TTC549 (cell line): ENCODE data around the gene SORCS3.

Experiments used
- FAIRE-seq: peaks from 2 replicates; lab custom pipeline; 2012; peaks lifted over from hg19 to GRCh38; lab: Jason Lieb, UNC

Gene SORCS3

DNA sequence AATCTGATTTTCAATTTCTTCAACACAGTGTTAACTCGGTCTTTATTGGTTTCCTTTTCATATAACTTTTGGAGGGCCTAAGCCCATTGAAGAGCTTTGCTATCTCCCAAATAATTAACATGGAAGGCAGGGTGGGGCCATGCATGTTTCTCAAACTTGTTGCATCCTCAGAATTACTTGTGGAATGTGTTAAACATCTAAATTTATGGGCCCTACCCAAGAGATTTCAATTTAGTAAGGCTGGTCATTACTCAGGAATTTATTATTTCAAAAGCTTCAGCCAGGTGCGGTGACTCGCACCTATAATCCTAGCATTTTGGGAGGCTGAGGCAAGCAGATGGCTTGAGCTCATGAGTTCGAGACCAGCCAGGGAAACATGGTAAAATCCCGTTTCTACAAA is 208.9 kb downstream of the SORCS3 start:
- FAIRE-seq: no peak

DNA sequence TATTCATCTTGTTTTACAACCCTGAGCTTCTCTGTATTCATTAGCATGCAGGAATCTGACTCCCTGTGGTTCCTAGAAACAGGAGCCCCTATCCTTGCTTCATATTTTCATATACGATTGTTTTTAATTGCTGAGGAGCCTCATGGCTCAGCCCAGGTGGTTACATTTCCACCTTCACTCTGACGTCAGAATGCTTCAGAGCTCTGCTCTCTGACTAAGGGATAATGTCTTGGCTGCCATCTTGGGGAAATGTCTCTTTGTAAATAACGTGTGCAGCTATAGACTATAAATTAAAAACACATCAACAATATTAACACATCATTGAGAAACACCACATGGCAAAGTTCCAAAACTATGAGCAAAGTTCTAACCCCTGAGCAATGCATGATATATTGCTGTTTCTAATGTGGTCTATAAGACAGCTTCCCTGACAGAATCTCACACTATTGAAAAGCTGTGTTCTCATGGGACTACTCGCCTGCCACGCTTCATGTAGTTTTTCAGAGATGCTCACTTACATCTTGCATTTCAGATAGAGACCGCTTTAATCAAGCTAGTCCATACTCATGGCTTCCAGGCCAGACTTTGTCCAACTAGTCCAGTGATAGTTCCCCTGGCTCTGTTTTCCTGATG is 227.0 kb downstream of the SORCS3 start:
- FAIRE-seq: no peak

DNA sequence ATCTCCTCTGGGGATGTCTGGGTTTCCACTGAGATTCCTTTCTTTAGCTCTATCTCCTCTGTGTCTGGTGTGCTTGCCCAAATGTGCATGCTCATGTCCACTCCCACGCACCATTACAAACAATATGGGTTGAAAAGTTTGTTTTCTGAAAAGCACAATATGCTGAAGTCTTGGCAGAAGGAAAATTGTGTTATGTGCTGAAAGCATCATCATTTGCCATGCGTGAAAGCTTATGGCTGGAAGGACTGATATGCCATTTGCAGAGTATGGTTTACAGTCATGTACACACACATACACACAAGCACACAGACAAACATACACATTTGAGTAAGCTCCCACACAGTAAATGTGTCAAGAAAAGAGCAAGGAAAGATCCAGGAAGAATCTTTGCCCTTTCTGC is 231.6 kb downstream of the SORCS3 start:
- no peak for FAIRE-seq

DNA sequence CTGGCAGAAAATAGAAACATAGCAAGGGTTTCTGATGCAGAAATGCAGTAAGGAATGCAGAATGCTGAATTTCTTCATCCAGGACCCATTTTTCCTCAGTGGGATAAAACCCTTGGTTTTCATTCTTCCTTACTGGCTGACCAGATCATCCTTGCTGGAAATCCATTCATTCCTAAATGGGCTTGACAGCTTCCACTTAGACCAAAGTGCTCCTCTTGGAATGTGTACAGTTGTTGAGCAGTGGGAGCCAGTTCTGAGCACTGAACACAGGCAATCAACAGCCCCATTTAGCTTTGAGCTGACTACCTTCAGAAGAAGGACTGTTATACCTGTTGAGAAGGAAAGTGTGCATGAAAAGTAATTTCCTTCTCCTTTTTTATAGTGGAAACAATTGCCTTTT is 232.1 kb downstream of the SORCS3 start:
- no peak for FAIRE-seq

DNA sequence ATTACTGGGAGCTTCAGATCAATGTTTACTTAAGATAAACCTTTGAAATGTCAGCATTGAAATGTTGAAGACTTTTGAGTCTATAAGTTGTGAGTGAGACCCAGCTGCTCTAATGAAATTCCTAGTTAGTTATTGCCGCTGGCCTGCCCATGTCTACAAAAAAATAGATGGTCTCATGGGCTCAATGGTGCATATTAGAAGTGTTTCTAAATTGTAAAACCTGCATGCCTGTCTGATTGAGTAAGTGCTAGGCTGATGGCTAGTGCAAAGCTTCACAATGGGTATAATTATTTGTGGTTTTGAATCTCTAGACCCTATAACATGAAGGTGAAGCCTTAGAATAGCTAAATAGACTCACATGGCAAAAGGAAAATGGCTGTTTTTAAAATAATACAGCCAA is 234.5 kb downstream of the SORCS3 start:
- no peak for FAIRE-seq

DNA sequence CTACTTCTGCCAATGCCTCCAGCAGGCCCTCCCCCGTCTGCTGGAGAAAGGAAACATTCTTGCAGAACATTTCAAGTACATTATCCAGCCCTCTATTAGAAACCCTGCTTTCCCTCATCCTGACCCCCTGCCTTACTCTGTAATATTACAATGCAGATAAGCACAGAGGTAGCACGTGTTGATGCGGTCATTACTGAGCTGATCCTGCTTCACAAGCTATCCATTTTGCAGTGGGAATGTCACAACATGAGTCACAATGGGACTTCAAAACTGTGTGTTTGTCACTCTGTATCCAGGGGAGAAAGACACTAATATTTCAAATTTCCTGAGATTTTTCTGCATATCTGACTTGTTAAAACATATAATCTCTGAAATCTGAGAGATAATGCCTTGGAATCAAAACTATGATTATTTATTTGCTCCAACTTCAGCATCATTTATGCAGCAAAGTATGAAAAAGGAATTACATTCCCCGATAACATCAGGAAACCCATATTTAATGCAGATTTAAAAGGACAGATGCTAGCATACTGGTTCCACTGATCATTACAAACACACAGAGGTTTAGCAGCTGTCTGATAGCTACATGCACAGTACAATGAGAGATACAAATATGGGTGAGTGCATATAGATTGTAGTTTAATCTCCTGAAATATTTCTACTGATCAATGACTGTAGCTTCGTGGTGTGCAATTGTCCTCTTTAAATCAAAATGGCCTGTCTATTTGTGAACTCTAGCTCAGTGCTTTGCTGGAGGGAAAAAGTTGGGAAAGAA is 239.7 kb downstream of the SORCS3 start:
- FAIRE-seq: no peak

DNA sequence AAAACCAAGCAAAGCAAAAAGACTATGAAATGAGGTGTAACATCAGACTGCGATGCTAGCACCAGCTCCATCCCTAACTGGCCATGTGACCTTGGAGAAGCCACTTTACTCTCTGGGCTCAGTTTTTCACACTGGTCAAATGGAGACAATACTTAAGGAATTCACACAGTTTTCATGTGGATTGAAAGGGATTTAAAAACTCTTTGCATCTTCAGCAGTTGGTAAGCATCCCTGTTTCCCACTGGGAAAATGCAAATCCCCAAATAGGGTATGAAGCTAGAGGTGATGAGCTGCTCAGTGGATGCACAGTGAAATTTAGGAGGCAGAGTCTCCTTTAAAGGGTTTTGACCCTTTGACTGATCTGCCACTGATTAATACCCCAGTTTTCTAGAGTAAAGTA is 240.7 kb downstream of the SORCS3 start:
- no peak for FAIRE-seq

DNA sequence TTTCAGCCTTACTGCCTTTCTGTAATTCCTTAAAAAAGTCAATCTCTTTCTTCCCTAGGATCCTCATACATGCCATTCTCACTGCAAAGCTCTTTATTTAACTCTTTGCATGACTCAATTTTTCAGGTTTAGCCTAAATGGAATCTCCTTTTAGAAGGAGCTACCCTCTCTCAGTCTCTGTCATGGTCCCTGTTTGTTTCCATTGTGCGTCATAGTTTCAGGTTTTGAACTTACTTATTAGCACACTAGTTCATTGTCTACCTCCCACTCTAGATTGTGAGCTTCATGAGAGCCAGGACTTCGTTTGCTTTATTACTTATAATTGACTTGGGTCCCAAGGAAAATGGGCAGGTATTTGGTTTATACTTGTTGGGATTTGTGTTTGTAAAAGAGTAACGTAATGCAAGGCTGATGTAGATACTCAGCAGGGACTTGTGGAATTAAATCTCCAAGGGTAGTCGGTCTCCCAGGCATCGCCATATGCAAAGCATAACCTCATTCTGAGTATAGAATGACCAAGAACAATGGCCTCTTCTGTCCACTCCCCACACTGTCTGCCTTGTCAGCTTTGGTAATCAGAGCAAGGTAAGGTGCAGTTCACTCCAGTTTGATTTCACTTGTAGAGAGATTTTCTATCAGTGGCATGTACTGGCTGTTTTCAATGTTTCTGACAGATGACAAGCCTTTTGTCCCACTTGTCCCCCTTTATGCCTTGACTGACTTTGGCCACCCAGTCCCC is 252.0 kb downstream of the SORCS3 start:
- FAIRE-seq: no peak

DNA sequence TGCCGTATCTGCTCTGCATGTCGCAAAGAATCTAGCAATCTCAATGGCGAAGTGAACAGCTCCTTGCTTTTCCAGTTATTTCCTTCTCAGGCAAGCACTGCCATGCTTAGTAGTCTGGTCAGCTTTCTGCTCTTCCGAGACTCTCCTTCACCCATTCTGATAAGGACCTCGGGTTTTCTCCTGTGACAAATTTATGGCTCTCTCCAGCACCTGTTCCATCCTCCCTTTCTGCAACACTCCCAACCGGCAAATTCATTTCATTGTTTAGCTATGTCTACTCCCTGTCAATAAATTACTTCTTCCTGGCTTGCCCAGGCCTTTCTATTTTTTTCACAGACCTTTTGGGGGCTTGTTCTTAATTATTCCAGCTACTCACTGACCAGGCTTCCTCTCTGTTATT is 252.6 kb downstream of the SORCS3 start:
- FAIRE-seq: no peak

DNA sequence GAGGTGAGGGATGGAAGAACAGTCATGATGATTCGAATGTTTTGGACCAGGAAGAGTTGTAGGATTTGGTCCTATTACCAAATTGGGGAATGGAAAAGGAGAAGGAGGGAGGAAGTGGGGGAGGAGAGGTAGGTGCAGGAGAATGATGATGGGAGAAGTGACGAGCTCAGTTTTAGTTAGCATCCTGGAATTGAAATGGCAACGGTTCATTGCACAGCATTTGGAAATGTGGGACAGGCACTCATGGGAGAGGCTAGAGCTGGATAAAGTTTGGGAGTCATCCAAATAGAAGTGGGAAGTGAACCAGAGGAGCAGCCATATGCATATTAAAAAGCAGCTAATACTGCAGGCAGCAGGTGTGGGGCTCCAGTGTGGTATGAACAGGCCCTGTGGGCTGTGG is 253.6 kb downstream of the SORCS3 start:
- FAIRE-seq: no peak

DNA sequence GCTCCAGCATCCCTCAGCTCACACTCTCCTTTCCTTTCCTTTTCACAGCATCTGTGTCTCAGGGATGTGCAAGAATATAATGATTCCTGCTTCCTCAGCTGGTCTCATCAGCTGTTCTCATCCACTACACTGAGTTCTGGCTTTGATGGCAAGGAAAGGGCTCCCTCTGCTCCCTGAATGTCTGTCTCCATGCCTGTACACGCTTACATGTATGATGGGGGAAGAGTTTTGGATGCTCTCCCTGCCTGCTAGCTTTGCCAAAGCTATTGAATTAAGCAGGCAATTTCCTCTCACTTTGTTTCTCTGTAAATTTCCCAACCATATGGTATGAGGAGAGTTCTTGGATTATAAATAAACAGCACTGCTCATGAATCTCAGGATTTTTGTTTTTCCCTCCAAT is 254.5 kb downstream of the SORCS3 start:
- FAIRE-seq: no peak

DNA sequence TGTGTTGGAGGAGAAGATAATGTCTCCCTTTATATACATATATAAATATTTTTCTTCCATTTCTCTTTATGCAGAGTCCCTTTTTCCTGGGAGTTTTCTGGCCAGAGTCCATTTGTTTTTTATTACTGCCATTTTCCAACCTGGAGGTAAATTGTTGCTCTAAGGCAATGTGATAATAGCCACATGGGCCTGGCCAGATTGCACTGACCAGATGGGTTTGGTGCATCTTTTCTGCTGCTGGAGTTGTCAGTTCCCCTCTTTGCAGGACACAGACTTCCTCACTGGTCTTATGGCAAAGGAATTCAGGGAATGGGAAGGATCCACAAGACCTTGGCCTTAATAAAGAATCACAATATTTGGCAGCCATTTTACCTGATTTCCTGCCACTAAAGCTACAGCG is 254.9 kb downstream of the SORCS3 start:
- FAIRE-seq: no peak

DNA sequence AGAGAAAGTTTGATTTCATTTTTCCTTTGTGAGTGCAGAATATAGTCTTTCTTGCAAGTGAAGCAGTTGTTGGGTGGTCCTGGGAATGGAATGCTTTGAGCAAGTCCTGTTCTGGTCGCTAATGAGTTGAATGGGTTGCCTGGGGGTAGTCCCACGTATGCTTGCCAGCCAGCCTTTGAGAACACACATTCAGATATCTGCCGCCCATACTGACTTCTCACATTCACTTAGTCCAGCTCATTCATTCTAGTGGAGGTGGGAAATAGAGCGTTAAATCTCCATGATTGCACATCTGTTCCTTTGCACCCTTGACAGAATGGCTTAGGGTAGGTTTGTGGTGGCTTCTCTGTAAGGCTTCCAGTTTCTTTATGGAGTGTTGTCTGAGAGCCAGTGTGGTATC is 256.6 kb downstream of the SORCS3 start:
- no peak for FAIRE-seq

DNA sequence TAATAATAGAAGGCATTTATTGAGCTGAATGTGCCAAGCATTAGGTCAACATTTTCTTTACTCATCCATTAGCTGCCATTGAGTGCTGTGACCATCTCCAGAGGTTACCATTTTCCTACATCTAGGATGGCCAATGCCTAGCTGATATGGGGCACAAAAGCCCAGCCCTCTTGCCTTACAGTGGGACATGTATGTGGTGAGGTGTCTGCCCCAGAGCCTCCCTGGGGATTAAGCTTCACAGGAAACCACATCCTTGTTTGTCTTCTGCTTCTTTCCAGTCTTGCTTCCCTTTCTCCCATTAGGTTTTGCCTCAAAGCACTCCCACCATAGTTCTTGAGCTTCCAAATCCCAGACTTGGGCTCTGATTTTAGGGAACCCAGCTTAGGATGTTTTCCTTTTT is 258.7 kb downstream of the SORCS3 start:
- FAIRE-seq: no peak

DNA sequence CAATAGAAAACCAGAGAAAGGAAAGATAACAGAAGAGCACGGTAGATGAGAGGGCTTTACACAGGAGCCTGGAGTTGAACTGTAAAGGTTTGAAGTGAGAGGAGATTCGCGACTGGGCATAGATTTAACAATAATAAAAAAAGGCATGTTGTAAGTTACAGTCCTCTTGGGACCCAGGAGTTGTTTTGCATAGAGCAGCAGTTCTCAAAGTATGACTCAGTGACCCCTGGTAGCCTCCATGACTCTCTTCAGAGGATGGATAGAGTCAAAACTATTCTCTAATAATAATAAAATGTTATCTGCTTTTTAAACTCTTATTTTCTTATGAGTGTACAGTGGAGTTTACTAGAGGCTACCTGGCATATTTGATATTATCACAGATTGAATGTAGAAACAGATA is 262.3 kb downstream of the SORCS3 start:
- FAIRE-seq: no peak

DNA sequence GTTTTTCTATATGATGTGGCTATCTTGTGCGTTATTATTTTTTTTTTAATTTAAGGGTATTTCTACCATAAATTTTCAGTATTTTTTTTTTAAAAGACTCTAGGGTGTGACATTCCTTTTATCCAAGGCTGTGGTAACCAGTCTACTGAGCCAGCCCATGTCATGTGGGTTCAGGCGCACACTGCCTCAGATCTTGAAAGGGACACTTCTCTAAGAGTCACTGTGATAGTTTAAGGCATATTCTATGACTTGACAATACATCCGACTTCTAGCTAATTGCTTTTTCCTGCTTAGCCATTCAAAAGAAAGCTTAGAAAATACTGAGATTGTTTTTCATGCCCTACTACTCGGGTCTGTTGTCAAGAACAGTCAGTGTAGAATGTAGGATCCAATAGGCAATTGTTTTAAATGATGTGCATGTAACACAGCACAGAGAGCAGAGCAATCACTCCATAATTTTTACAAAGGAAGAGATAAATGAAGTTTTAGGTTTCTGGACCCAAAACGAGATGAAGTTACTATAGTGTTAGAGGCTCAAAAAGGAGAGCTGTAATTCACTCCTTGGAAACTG is 263.7 kb downstream of the SORCS3 start:
- no peak for FAIRE-seq

DNA sequence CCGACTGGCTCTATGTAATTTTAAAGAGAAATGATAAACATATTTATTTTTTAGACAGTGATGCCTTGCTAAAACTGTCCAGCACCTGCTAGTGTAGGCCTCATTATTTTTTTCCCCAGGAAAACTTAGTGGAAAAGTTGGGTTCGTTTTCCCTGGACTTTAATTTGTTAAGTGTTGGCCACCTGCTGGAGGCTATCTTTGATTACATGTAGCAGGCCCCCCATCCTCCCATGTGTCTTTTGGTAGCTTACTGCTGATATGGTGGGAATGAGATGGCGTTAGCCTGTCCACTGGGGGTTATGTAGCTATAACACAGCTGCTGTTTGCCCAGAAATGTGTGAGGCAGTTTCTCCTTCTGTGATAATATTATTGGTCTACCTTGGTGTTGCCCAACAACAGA is 265.0 kb downstream of the SORCS3 start:
- FAIRE-seq: no peak

DNA sequence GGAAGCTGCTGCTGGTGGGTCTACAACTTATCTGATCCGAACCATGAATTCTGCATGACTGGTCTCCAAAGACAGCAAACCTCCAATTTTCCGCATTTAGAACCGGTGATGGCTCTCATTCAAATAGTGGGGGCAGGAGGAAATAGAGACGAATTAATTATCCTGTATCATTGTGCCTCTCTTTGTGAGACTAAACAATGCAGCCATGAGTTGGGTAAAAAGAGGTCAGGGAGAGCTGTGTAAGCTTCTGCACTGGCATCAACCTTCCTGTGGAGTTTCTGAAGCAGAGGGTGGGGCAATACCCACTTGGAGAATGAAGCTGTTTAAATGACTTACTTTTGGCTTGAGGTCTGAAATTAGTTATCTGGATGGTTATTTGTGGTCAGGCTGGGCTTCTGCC is 266.4 kb downstream of the SORCS3 start:
- no peak for FAIRE-seq

DNA sequence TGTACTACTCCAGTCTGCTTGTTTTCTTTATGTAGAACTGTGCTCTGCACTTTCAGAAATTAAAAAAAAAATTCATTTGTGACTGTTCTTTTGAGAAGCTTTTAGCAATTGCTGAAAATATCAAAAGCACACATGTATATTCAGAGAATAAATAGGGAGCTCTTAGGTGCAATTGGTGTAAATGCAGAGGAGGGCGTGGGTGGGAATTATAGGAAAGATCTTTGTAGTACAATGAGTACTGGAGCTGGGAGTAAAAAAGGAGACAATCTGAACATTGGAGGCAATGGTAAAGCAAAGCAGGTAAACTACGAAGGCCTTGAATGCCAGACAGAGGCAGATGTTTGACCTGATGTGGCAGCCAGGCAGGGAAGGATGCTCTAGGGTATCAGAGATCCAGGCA is 267.5 kb downstream of the SORCS3 start:
- no peak for FAIRE-seq

DNA sequence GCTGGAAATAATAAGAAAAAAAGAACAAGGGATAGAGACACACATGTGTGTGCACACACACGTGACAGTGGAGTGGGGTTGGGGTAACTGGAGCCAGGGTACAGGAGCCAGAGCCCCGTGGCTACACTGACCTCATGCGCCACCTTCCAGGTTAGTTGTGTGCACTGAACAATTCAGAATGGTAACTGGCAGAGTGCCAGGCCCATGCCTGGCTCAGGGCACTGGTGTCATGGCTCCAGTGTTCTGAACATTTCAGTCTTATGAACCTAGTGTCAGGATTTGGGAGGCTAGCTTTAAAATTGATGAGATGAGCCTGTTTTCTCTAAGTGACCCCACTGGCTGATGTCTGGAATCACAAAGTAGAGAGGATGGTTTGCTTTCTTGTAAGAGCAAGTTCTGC is 269.6 kb downstream of the SORCS3 start:
- FAIRE-seq: no peak

DNA sequence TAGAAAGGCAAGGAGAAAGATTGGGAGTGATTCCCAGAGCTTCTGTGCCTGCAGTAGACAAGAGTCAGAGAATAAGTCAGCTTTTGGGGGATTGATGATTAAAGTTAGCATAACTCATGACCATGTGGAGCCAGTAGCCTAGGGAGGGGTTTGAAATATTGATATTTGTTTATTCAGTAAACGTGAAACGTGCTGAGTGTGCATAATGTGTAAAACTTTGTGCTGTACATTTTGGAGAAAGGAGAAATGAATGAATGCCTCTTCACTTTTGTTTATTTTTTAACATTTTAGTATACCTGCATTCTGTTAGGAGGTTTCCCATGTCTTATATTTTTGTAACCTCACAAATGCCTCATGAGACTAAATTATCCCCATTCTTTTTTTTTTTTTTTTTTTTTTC is 272.3 kb downstream of the SORCS3 start:
- FAIRE-seq: no peak

DNA sequence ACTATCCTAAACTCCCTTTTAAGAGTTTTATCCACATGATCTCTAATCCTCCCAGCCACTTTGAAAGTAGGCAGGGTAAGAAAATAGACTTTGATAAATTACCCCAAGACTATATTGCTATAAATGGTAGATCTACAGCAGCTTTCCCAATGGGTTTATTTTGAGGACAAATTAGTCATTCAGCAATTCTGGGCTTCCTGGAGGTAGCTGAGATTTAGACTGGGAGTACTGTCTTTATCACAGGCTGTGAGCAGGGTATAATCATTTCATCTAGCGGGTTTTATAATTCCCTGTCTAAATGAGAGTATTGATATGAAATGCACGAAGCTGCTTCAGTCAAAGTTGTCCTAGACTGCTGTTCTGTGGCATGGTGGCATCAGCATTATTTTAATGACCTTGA is 279.4 kb downstream of the SORCS3 start:
- FAIRE-seq: no peak

DNA sequence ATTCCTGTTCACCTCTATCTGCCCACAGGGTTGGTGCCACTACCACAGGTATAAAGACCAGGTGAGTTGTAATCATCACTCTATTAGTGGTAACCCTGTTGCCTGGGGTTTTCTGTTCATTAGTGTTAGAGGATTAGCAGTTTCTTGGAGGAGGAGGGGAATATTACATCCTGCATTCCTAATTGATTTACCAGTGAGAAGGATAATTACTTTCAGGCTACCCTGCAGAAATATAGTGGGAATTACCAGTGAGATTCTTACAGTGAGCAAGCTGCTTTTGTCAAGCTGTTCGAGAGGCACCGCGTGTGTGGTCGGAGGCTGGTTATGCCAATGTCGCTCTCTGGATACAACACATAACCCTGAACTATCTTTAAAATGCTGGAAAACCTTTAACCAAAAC is 280.7 kb downstream of the SORCS3 start:
- no peak for FAIRE-seq
